Hepatocyte (in vitro differentiated cells): ENCODE measurements around the gene PAK1IP1.

Experiments
- CTCF ChIP-seq: fragments of 200-600 bp; sonication (generic); IDR thresholded peaks from 2 replicates; pipeline ENCODE4 v1.5.1; 2016; ENCODE audit warnings: antibody characterized with exemption, mild to moderate bottlenecking; ENCODE audit not compliant: poor library complexity
- EZH2 ChIP-seq: fragments of 200-600 bp; sonication (generic); IDR thresholded peaks from 2 replicates; pipeline ENCODE4 v1.6.1; 2016; ENCODE audit warnings: antibody characterized with exemption, mild to moderate bottlenecking, borderline replicate concordance

- TF ChIP-seq CTCF = no peak
- TF ChIP-seq EZH2 = no peak
Measured at GRCh38 chr6:10694302-10695085, at the start of gene PAK1IP1, which contains the start of gene C6orf52.
